ENCODE measurements around the gene SCN5A. TPM values are rescaled to one million over a fixed set of nuclear protein-coding genes. Genes with fewer than 3 reads are reported as not detected.

The SCN5A gene
- polyA plus RNA-seq, 1 of the 3 experiments (the other 2 are of a cell fraction) = 0.18 TPM

DNA sequence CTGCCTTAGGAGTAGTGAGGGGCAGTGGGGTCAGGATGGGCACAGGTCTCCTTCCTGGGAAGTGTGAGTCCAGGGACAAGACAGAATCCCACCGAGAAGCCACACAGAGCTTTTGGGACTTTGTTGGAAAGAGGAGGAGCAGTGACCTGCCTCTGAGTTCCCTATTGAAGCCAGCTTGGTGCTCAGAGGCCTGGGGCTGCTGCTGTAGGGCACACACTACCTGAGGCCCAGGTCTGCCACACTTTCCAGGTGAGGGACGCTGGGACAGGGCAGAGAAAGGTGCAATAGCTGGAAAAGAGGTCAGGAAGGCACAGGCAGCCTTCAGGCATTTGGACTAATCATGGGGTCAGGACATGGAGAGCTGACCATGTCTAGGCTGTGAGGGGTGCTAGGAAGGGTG lies 67.7 kb downstream of the SCN5A start:
- POLR2A ChIA-PET = interaction anchor here (1.0 kb wide), 1 partner anchor 8 kb away, joined by 3 read pairs; no protein-coding TSS in a partner anchor
- WGBS (ENCODE audit: low lambda C conversion rate) = 17% methylated on average over 2 of the region's 2 CpGs
- Histone ChIP-seq H3K4me1 (ENCODE audit: control insufficient read depth in 1 of 2, insufficient read depth in 2 of 2, low read depth in 1 of 2, low read length in 1 of 2) (peaks cover 0 to 69% of the 10 kb centered on the region in 2 experiments; a peak in 2 of 4 replicates), H3K79me2 (ENCODE audit: insufficient read depth) (no peaks in the 10 kb centered on the region), H3K9me3 (no peaks in the 10 kb centered on the region), H3K9me2 (no peaks in the 10 kb centered on the region), H4K20me1 (ENCODE audit: insufficient read depth) (no peaks in the 10 kb centered on the region), H3K36me3 (replicated peaks in 1 of 2; ENCODE audit: control insufficient read depth in 1 of 2, insufficient read depth in 2 of 2, low read length in 1 of 2) (no peaks in the 10 kb centered on the region), H3K27me3 (ENCODE audit: insufficient read depth) (no peaks in the 10 kb centered on the region), H3K4me3 (ENCODE audit: low read depth in 2 of 2, low read length in 1 of 2) (no peak overlapping the region), H2AFZ (ENCODE audit: low read depth) (no peak overlapping the region), H3K27ac (ENCODE audit: low read depth in 2 of 2, low read length in 1 of 2) (peak overlapping the region in 1 of 2 experiments; percentile 93; a peak in 2 of 4 replicates), H3K4me2 (no peak overlapping the region), H3F3A (replicated peaks; ENCODE audit: insufficient read depth) (no peaks in the 10 kb centered on the region), H3K9ac (no peak overlapping the region)
- CTCF ChIA-PET = interaction anchor here (0.8 to 4.7 kb wide), 9 partner anchors 11 to 418 kb away, joined by 3 to 36 read pairs (median 4); partner anchors contain the start of gene EXOG
- DNase-seq = no peak
- TF ChIP-seq, protein P1, sequence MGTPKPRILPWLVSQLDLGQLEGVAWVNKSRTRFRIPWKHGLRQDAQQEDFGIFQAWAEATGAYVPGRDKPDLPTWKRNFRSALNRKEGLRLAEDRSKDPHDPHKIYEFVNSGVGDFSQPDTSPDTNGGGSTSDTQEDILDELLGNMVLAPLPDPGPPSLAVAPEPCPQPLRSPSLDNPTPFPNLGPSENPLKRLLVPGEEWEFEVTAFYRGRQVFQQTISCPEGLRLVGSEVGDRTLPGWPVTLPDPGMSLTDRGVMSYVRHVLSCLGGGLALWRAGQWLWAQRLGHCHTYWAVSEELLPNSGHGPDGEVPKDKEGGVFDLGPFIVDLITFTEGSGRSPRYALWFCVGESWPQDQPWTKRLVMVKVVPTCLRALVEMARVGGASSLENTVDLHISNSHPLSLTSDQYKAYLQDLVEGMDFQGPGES (IDR thresholded peaks at IDR 0.05; ENCODE audit: low read depth, low read length) = no peak
- no peak for TF ChIP-seq JUND (IDR thresholded peaks at IDR 0.05)
- TF ChIP-seq NFIC (IDR thresholded peaks at IDR 0.05; ENCODE audit: borderline replicate concordance) = no peak
- TF ChIP-seq EP300 (IDR thresholded peaks at IDR 0.05; ENCODE audit: borderline replicate concordance in 1 of 2, low read depth in 1 of 2, low read length in 1 of 2) = no peak

DNA sequence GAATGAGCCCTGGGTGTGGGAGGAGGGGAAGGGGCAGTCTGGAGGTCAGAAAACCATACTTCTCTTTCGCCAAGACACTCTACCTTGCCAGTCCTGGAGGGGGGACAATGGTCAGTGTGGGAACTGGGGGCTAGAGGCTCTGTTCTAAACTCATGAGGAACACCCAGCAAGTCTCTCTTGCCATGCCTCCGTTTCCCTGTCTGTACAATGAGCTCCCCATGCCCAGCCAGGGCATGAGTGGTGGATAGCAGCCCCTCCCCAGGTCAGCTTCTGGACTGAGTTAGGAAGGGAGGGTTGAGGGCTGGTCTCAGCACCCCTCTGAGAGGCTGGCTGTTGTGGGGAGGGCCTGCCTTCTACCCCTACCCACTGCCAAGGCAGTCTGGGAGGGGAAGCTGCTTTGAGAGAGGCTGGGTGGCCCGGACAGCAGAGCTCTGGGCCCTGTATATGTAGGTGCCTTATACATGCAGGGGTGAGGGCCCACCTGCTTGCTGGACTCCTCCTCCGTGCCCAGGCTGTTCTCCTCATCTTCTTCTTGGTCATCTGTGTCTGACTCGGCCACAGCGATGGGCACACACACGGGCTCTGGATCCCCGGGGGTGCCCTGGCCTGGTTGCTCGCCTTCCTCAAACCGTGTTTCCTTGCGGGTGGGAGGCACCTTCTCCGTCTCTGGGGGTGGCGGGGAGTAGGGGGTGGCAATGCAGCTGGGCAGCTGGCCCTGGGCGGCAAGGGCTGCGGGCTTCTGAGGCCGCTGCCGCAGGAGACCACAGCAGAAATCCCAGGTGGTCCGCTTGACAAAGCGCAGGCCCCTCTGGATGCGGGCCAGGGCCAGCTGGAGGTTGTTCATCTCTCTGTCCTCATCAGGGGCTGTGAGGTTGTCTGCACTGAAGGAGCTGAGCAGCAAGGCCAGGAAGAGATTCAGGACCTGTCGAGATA lies 68.8 kb downstream of the SCN5A start:
- peak overlapping the region in 1 of 2 experiments; percentile 93; a peak in 2 of 4 replicates for H3K27ac ChIP-seq (ENCODE audit: low read depth in 2 of 2, low read length in 1 of 2)
- no peaks in the 10 kb centered on the region for H3K36me3 ChIP-seq (replicated peaks in 1 of 2; ENCODE audit: control insufficient read depth in 1 of 2, insufficient read depth in 2 of 2, low read length in 1 of 2)
- H3K79me2 ChIP-seq (ENCODE audit: insufficient read depth) = no peaks in the 10 kb centered on the region
- POLR2A ChIA-PET = interaction anchor here (1.0 kb wide), 1 partner anchor 9 kb away, joined by 3 read pairs; no protein-coding TSS in a partner anchor
- H4K20me1 ChIP-seq (ENCODE audit: insufficient read depth) = no peaks in the 10 kb centered on the region
- no peak overlapping the region for H2AFZ ChIP-seq (ENCODE audit: low read depth)
- H3K9ac ChIP-seq = no peak overlapping the region
- no peak overlapping the region for H3K4me3 ChIP-seq (ENCODE audit: low read depth in 2 of 2, low read length in 1 of 2)
- TF ChIP-seq FOXJ3 (CRISPR knock-in tag; IDR thresholded peaks at IDR 0.05) (peak; percentile 74), SIN3A (IDR thresholded peaks at IDR 0.05; ENCODE audit: borderline replicate concordance, low read depth, low read length) (no peak), CHD2 (IDR thresholded peaks at IDR 0.05; ENCODE audit: low read length, partially characterized antibody) (peak; percentile 82), RCOR1 (IDR thresholded peaks at IDR 0.05; ENCODE audit: low read length) (peak; percentile 72; the same call in 1 of the 2 replicates), TAF1 (IDR thresholded peaks at IDR 0.05; ENCODE audit: borderline replicate concordance, low read depth, low read length) (no peak), MAX (IDR thresholded peaks at IDR 0.05; ENCODE audit: low read depth) (no peak), GATA2 (CRISPR knock-in tag; IDR thresholded peaks at IDR 0.05) (peak; percentile 42), TCF12 (IDR thresholded peaks at IDR 0.05) (peak; percentile 23; the same call in 1 of the 2 replicates), FOXM1 (IDR thresholded peaks at IDR 0.05; ENCODE audit: low read depth) (no peak), EP300 (IDR thresholded peaks at IDR 0.05; ENCODE audit: borderline replicate concordance in 1 of 2, low read depth in 1 of 2, low read length in 1 of 2) (peak in 1 of 2 experiments; percentile 90; a peak in 2 of 4 replicates)
- H3K4me1 ChIP-seq (ENCODE audit: control insufficient read depth in 1 of 2, insufficient read depth in 2 of 2, low read depth in 1 of 2, low read length in 1 of 2) = peaks cover 0 to 75% of the 10 kb centered on the region in 2 experiments; a peak in 2 of 4 replicates
- H3F3A ChIP-seq (replicated peaks; ENCODE audit: insufficient read depth) = no peaks in the 10 kb centered on the region
- H3K27me3 ChIP-seq (ENCODE audit: insufficient read depth) = no peaks in the 10 kb centered on the region
- 61% methylated on average over 14 of the region's 21 CpGs for whole genome bisulfite sequencing (ENCODE audit: low lambda C conversion rate)
- no peaks in the 10 kb centered on the region for H3K9me3 ChIP-seq
- CTCF ChIA-PET = interaction anchor here (0.8 to 4.7 kb wide), 8 partner anchors 12 to 419 kb away, joined by 3 to 36 read pairs (median 4); partner anchors contain the start of gene EXOG
- no peak overlapping the region for H3K4me2 ChIP-seq
- H3K9me2 ChIP-seq = no peaks in the 10 kb centered on the region
- peak; percentile 84 for DNase-seq

Data from SK-N-SH (cell line).